T-helper 17 cell (primary cell): ENCODE results near the gene CPT2. TPM values are rescaled to one million over a fixed set of nuclear protein-coding genes. Genes with fewer than 3 reads are reported as not detected.

Experiments used
- total RNA-seq, 4 donors: library from RNA in 2 of 4; stranded (reverse) in 2 of 4; gene quantifications; one replicate each; pipeline ENCODE4 v1.2.3 and lab custom pipeline; 2022 to 2026

CPT2 gene
- total RNA-seq, 2 donors from 2014 or later, result 9.2 to 9.5 TPM

Other genes with a start within 250 kb of the CPT2 start
- not detected for gene PODN, start 134.6 kb upstream of the CPT2 start, total RNA-seq
- not detected for gene SLC1A7, start 54.2 kb upstream of the CPT2 start, total RNA-seq
- 10 to 100 TPM; 28.7 to 38.6 TPM for gene CZIB, start 23.8 kb downstream of the CPT2 start, total RNA-seq
- gene MAGOH, start 41.7 kb downstream of the CPT2 start, total RNA-seq, result 10 to 100 TPM; 49.3 to 57.6 TPM
- 10 to 100 TPM; 15.1 to 18.6 TPM for gene LRP8, start 131.2 kb downstream of the CPT2 start, total RNA-seq